Measurements from ENCODE around the gene SRP72.

Gene SRP72

DNA sequence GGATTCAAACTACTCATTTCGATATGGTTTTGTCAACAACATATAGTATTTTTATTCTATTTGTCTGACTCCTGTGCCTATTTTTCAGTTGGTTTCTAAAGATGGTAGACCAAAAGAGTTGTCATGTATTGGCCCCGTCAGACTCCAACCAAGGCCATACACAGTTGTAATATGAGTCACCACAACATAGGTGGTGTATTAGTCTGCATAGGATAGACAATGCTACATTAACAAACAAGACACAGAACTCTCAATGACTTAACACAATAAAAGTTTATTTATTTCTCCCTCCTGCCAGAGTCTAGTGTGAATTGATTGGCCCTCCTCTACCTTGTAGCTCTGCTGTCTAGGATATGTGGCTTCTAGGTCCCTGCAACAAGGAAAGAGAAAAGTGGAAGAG lies 84.1 kb downstream of the SRP72 start:
- no peak for DNase-seq

GRCh38 chr4:56552273-56552672 lies 84.9 kb downstream of the SRP72 start:
- no peak for DNase-seq

Measured in CD4-positive, alpha-beta T cell treated with Interleukin-17A for 4 hours (primary cell).